DMS79 (cell line): ENCODE results near the gene CPLX4.
"Not testable (repeated sequence)": the region's sequence is repeated elsewhere in the genome, so short reads cannot be mapped to it uniquely, and the experiment has no call there.

Experiments
- DNase-seq: peaks from one replicate; lab custom pipeline; 2025; lab: John Stamatoyannopoulos, UW

CPLX4 gene

GRCh38 chr18:59269563-59270119 is 48.8 kb downstream of the CPLX4 start:
- no peak for DNase-seq

DNA sequence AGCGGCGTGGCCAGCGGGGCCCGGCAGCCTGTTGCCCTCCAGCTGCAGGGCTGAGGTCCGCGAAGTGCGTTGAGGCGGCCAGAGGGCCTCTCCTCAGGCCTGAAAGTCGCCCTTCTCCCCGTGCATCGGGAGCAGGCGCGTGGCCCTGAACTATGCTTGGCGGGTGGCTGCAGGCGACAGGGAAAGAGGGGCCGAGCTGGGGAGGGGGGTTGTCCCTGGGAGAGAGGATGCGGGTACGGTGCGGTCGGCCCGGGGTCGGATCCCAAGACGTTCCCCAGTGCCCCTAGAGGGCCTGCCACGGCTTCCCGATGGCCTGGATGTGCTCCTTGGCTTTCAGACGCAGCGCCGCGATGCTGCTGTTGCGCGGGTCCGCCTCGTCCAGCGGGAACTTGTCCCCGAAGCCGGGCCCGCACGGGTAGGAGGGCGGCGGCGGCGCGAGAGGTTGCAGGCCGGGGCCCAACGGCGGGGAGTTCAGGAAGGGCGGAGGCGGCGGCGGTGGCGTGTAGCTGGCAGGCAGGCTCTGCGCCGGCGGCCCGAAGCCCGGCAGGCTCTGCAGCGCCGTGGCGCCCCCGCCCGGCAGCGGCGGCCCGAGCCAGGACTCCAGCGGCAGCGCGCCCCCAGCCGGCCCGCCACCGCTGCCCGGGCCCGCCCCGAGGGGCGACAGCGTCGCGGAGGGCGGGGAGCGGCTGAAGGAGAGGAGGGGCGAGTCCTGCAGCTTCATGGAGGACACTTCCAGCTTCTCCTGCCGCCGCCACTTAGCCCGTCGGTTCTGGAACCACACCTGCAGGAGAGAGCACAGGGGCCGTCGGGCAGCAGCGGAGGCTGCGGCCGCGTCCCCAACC is 49.5 kb downstream of the CPLX4 start:
- DNase-seq: peak; percentile 58

DNA sequence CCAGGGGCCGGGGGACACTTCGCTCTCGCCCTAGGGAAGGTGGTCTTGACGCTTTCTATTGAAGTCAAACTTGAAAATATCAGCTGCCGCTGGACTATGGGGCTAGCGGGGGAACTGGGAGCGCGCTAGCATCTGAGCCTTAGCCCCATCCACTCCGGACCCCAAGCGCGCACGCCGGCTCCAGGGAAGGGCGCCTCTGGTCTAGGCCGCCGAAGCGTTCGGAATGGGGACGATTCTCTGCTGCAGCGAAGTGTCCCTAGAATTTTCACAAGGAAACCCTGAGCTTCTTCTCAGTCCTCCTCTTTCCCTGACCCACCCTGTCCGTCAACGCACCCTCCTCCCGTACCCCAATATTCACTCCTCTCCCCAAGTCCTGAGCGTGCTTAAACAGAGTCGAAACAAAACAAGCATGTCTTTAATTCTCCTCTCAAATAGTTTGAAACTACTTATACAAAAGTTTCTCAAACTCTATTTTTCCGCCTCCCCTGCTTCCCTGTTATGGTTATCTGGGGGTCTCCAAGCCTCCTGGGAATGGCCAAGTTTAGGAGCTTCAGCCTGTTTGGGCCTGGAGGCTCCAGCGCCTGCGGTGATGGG is 50.2 kb downstream of the CPLX4 start:
- DNase-seq: no peak

- DNase-seq: no peak
These were observed 50.8 kb downstream of the CPLX4 start for GRCh38 chr18:59267503-59268126.

GRCh38 chr18:59266886-59267502 is 51.5 kb downstream of the CPLX4 start:
- DNase-seq: no peak

GRCh38 chr18:59266459-59266858 is 52.0 kb downstream of the CPLX4 start:
- DNase-seq: no peak

GRCh38 chr18:59265974-59266369 is 52.5 kb downstream of the CPLX4 start:
- no peak for DNase-seq

DNA sequence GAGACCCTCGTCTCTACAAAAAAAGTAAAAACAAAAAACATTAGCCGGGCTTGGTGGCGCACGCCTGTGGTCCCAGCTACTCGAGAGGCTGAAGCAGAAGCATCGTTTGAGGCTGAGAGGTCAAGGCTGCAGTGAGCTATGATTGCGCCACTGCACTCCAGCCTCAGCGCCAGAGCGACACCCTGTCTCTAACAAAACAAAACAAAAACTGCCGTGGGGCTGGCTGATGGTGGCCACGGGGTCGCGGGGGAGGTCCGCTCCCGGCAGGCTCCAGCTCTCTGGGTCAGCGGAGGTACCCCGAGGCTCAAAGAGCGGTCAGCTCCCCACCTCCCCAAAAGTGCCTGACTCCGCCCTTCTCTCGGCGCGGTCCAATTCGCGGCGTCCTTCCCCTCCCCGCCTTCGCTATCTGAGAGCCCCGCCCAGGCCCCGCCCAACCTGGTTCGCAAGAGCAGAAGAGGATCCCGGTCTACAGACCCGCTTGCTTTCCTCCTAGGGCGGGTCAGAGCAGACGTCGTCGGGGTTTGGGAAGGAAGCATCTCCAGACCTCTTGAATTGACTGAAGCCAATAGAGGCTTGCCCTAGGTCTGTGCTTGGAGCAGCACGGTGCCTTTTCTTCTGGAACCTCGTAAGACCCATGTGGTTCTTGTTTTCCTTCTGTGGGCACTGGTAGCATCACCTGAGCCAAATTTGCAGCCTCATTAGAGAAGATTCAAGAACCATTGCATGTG is 53.0 kb downstream of the CPLX4 start:
- peak; percentile 19 for DNase-seq

DNA sequence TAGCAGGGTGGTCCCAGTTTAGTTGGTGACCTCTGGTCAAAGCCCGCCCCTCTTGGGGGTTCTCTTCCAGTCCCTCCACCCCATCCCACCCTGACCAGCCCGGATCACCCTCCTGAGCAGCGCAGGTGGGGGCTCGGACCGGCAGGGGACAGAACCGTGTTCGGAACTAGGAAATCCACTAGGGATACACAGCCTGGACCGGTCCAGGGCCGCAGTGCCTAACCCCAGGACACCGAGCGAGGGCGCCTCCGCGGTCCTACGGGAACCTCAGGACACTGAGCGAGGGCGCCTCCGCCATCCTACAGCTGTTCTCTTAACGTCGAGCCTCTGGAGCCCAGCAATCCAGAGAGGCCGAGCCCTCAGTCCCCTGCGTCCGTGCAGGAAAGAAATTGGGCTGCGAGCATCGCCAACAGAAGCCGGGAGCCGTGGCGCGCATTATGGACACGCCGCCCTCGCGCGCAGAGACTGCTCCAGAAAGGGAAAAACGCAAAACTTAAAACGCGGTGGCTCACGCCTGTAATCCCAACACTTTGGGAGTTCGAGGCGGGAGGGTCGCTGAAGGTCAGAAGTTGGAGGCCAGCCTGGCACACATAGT is 53.7 kb downstream of the CPLX4 start:
- DNase-seq: no peak

DNA sequence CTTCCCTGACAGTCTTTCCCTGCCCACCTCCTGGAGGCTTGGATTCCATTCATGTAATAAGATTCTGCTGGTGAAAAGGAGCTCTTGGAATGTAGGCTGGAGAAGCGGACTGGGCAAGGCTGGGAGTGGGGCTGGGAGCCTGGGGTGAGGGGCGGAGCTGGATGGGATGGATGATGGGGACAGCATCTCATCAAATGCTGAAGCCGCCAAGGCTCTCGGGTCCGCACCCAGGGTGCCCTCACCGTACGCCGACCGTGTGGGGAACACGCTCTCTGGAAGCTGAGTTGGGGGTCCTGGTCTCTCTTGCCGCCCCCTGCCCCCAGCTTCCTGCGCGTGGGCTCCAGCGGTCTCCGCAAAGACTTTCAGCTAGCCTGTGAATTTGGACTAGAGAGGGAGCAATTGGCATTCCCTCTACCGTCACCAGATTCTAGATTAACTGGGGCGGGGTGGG is 54.3 kb downstream of the CPLX4 start:
- DNase-seq: no peak

DNA sequence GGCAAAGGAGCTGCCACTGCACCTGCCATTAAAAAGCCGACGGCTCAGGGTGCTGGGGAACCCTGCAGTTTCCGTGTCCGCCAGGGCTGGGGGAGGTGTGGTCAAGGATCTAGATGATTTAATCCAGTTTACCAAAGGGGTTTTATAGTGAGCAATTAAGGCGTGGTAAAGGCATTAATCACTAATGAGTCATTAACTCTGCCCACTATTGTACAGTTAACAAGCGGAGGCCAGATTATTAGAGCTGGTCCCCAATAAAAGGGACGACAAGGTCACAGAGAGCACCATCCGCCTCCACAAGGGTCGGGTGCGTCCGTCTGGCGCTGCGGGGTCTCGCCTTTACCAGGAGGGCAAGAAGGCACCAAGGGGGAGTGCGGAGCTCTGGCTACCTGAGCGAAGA is 54.8 kb downstream of the CPLX4 start:
- no peak for DNase-seq

DNA sequence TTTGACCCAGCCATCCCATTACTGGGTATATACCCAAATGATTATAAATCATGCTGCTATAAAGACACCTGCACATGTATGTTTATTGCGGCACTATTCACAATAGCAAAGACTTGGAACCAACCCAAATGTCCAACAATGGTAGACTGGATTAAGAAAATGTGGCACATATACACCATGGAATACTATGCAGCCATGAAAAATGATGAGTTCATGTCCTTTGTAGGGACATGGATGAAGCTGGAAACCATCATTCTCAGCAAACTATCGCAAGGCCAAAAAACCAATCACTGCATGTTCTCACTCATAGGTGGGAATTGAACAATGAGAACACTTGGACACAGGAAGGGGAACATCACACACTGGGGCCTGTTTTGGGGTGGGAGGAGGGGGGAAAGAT is 56.2 kb downstream of the CPLX4 start:
- not testable (repeated sequence) for DNase-seq

- not testable (repeated sequence) for DNase-seq
These were observed 56.6 kb downstream of the CPLX4 start for GRCh38 chr18:59261842-59262241.

DNA sequence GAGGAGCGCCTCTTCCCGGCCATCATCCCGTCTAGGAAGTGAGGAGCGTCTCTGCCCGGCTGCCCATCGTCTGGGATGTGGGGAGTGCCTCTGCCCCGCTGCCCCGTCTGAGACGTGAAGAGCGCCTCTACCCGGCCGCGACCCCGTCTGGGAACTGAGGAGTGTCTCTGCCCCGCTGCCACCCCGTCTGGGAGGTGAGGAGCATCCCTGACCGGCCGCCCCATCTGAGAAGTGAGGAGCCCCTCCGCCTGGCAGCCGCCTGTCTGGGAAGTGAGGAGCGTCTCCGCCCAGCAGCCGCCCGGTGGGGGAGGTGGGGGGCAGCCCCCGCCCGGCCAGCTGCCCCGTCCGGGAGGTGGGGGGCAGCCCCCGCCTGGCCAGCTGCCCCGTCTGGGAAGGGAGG is 63.0 kb downstream of the CPLX4 start:
- DNase-seq: not testable (repeated sequence)

DNA sequence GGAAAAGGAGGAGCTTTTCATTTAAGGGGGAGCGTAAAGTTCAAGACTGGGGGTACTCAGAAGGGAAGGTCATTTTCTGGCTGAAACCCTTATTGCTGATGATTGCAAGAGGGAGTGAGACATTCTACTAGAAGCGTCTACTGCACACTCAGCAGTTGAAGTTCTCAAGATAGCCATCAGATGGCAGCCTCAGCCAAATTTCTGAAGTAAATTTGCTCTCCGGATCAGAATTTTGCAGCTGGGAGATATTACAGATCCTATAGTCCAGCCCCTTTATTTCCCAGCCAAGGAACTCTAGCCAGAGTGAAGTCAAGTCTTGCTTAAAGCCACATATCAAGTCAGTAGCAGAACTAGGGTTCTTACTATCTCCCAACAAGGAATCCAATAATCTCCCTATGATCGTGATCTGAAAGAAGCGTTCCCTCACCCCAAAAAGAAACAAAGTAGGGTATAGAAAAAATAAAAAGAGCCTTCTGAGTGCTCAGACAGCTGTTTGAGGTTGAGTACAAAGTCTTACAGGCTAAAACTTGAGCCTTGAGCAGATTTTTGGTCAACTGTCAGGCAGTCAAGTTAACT is 69.2 kb downstream of the CPLX4 start:
- peak; percentile 53 for DNase-seq

- no peak for DNase-seq
These were observed 71.7 kb downstream of the CPLX4 start for GRCh38 chr18:59246796-59247195.
